OCI-LY3 (cell line): ENCODE results near the gene KRTAP5-6.

Source experiments
- H2AFZ ChIP-seq: fragments of 200-600, 300-600 bp; shearing (Covaris generic); 2 replicates; pipeline ENCODE4 v1.6.0; 2014; ENCODE audit warnings: antibody characterized with exemption, low read depth, low read length
- H3K27ac ChIP-seq: fragments of 200-600, 300-600 bp; sonication (generic); 2 replicates; pipeline ENCODE4 v1.5.1; 2014; ENCODE audit warnings: mild to moderate bottlenecking, low read length, moderate library complexity, mixed read lengths
- H3K27me3 ChIP-seq: fragments of 200-600, 300-600 bp; sonication (generic); 2 replicates; pipeline ENCODE4 v1.6.1; 2014; ENCODE audit warnings: low read depth, low read length, mixed read lengths
- H3K36me3 ChIP-seq: fragments of 200-600, 300-600 bp; sonication (generic); replicated peaks from 2 replicates; pipeline ENCODE3; 2014; ENCODE audit warnings: low read depth, low read length, mixed read lengths
- H3K4me1 ChIP-seq: fragments of 300-600, 200-600 bp; sonication (generic); 2 replicates; pipeline ENCODE4 v1.6.1; 2014; ENCODE audit warnings: low read length, mixed read lengths
- H3K4me2 ChIP-seq: fragments of 200-600, 300-600 bp; sonication (generic); 2 replicates; pipeline ENCODE4 v1.6.1; 2014; ENCODE audit warnings: low read length, mixed read lengths
- H3K4me3 ChIP-seq: fragments of 300-600, 200-600 bp; sonication (generic); 2 replicates; pipeline ENCODE4 v1.5.1; 2014; ENCODE audit warnings: antibody characterized with exemption, mild to moderate bottlenecking, low read length, moderate library complexity
- H3K79me2 ChIP-seq: fragments of 300-600, 200-600 bp; shearing (Covaris generic); 2 replicates; pipeline ENCODE4 v1.6.1; 2014; ENCODE audit warnings: mild to moderate bottlenecking, low read length, mixed read lengths
- H3K9ac ChIP-seq: fragments of 300-600, 200-600 bp; shearing (Covaris generic); 2 replicates; pipeline ENCODE4 v1.6.0; 2014; ENCODE audit warnings: mild to moderate bottlenecking, low read length, moderate library complexity
- H3K9me3 ChIP-seq: fragments of 200-600, 300-600 bp; shearing (Covaris generic); 2 replicates; pipeline ENCODE4 v1.6.1; 2014; ENCODE audit warnings: low read length, mixed read lengths; ENCODE audit not compliant: insufficient read depth
- H4K20me1 ChIP-seq: fragments of 200-600, 300-600 bp; sonication (generic); 2 replicates; pipeline ENCODE4 v1.6.1; 2016; ENCODE audit warnings: low read length, mixed read lengths; ENCODE audit not compliant: insufficient read depth
- EZH2phosphoT487 ChIP-seq: fragments of 200-600 bp; shearing (Covaris generic); IDR thresholded peaks from 2 replicates; pipeline ENCODE4 v1.6.1; 2018; ENCODE audit warnings: antibody characterized with exemption, mixed run types, low read depth
- TF ChIP-seq, protein P1 (sequence below): fragments of 200-600, 300-600 bp; sonication (generic); IDR thresholded peaks from 2 replicates; pipeline ENCODE4 v1.5.1; 2014; ENCODE audit warnings: antibody characterized with exemption, low read length, low read depth

The KRTAP5-6 gene

GRCh38 chr11:1652442-1652770 is 44.6 kb upstream of the KRTAP5-6 start:
- Histone ChIP-seq H3K27me3 (peaks cover 41% of the 10 kb centered on the region), H3K4me2 (no peak overlapping the region), H3K4me1 (no peaks in the 10 kb centered on the region)

DNA sequence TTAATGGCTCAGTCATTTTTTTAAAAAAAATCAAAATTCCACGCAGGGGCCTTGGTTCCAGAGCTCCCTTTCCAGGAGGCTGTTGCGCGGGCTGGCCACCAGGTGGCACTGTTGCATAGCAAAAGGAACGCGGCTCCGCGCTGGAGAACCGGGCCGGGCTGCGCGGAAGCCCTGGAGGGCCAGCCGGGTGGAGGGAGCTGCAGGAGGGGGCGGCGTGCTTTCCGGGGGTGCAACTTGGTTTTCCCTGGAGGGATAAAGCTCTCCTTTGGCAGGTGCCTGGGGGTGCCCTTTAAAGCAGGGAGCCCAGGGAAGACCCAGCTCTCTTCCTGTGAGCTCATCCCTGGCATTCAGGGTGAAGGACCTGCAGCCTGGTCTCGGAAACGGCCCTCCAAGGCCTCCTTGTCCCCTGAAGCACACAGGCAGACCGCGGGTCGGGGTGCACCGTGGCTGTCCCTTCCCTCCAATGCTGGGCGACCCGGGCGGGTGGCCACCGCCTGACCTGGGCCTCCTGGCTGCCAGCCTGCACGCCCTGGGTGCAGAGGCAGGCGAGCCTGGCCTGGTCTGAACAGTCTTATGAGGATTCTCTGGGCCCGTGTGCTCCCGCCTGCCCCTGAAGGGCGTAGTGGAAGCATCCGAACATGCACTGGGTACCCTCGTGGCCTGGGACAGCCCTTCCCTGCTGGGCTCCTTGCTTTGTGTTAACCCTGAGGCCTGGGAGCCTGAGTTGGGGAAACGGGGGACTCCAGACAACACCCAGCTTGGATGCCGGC is 44.0 kb upstream of the KRTAP5-6 start:
- H2AFZ ChIP-seq: no peak overlapping the region
- H3K27me3 ChIP-seq: peaks cover 41% of the 10 kb centered on the region
- H4K20me1 ChIP-seq: no peaks in the 10 kb centered on the region
- H3K4me1 ChIP-seq: no peaks in the 10 kb centered on the region
- H3K79me2 ChIP-seq: no peaks in the 10 kb centered on the region
- no peaks in the 10 kb centered on the region for H3K36me3 ChIP-seq
- TF ChIP-seq EZH2phosphoT487: no peak
- TF ChIP-seq, protein P1, sequence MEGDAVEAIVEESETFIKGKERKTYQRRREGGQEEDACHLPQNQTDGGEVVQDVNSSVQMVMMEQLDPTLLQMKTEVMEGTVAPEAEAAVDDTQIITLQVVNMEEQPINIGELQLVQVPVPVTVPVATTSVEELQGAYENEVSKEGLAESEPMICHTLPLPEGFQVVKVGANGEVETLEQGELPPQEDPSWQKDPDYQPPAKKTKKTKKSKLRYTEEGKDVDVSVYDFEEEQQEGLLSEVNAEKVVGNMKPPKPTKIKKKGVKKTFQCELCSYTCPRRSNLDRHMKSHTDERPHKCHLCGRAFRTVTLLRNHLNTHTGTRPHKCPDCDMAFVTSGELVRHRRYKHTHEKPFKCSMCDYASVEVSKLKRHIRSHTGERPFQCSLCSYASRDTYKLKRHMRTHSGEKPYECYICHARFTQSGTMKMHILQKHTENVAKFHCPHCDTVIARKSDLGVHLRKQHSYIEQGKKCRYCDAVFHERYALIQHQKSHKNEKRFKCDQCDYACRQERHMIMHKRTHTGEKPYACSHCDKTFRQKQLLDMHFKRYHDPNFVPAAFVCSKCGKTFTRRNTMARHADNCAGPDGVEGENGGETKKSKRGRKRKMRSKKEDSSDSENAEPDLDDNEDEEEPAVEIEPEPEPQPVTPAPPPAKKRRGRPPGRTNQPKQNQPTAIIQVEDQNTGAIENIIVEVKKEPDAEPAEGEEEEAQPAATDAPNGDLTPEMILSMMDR: peak; percentile 97
- H3K4me2 ChIP-seq: peak overlapping the region; percentile 36
- no peaks in the 10 kb centered on the region for H3K9me3 ChIP-seq
- no peak overlapping the region for H3K4me3 ChIP-seq
- no peak overlapping the region for H3K27ac ChIP-seq
- no peak overlapping the region for H3K9ac ChIP-seq

More at GRCh38 chr11:1652442-1652770, 44.6 kb upstream of the KRTAP5-6 start:
- no peak overlapping the region for H2AFZ ChIP-seq
- H3K79me2 ChIP-seq: no peaks in the 10 kb centered on the region
- H3K9me3 ChIP-seq: no peaks in the 10 kb centered on the region
- no peak overlapping the region for H3K27ac ChIP-seq
- no peak for TF ChIP-seq EZH2phosphoT487
- TF ChIP-seq, protein P1: no peak
- no peak overlapping the region for H3K4me3 ChIP-seq
- no peaks in the 10 kb centered on the region for H3K36me3 ChIP-seq
- no peak overlapping the region for H3K9ac ChIP-seq
- no peaks in the 10 kb centered on the region for H4K20me1 ChIP-seq

- Histone ChIP-seq H2AFZ (no peak overlapping the region), H3K27ac (no peak overlapping the region), H3K79me2 (no peaks in the 10 kb centered on the region), H3K36me3 (no peaks in the 10 kb centered on the region), H3K9me3 (no peaks in the 10 kb centered on the region), H3K4me2 (no peak overlapping the region), H3K9ac (no peak overlapping the region), H3K4me3 (no peak overlapping the region), H3K27me3 (peaks cover 41% of the 10 kb centered on the region), H3K4me1 (no peaks in the 10 kb centered on the region), H4K20me1 (no peaks in the 10 kb centered on the region)
- TF ChIP-seq, protein P1: no peak
- no peak for TF ChIP-seq EZH2phosphoT487
Measured at GRCh38 chr11:1653541-1654387, 43.2 kb upstream of the KRTAP5-6 start.

- Histone ChIP-seq H3K9me3 (no peaks in the 10 kb centered on the region), H2AFZ (no peak overlapping the region), H4K20me1 (no peaks in the 10 kb centered on the region), H3K27me3 (peaks cover 43% of the 10 kb centered on the region), H3K4me2 (no peak overlapping the region), H3K4me3 (no peak overlapping the region), H3K36me3 (no peaks in the 10 kb centered on the region), H3K9ac (no peak overlapping the region), H3K27ac (no peak overlapping the region), H3K79me2 (no peaks in the 10 kb centered on the region), H3K4me1 (no peaks in the 10 kb centered on the region)
- TF ChIP-seq EZH2phosphoT487: no peak
- TF ChIP-seq, protein P1: no peak
Measured at GRCh38 chr11:1654388-1655167, 42.4 kb upstream of the KRTAP5-6 start.
